SKM-1 treated with dmso at 0.1 percent for 144 hours (cell line): ENCODE data around the gene GABRG3.

Experiments used
- DNase-seq: peaks from one replicate; lab custom pipeline; 2025; ENCODE audit not compliant: unreplicated experiment; lab: John Stamatoyannopoulos, UW

Gene GABRG3

GRCh38 chr15:27550635-27551034 lies 579.7 kb downstream of the GABRG3 start:
- no peak for DNase-seq

DNA sequence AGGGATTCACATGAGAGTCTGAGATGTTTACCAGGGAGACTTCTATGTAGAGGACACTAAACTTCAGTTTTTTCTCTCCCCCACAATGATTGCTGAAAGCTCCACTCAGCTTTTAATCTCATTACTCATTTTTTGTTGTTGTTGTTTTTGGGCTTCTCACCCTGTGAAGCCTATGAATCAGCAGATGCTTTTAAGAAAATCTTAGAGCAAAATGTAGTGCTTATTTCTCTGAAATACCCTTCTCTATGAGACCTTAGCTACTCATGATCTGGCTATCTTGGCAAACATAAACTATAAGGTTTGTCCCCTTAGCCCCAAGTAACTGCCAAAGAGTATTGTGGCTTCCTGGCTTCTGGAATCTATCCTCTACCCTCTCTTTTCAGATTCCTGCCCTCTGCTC lies 590.8 kb downstream of the GABRG3 start:
- DNase-seq, result no peak

GRCh38 chr15:27563765-27564370 lies 592.9 kb downstream of the GABRG3 start:
- no peak for DNase-seq

DNA sequence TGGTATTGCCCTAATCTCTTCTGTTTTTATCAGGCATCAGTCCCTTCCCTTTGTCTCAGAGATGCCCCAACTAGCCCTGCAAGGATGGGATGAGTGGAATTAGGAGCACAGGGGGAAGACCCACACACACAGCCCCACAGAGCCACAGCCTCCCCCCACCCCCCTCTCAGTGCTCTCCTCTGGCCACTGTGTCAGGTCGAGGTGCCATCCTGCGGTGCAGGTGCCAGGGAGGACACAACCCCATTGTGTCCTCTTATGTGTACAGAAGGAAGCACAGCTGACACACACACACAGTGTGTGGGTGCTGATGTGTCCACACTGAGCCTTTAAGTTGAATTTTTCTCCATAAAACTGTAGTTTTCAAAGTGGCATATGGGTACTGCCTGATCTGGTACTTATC lies 593.7 kb downstream of the GABRG3 start:
- DNase-seq, result no peak

DNA sequence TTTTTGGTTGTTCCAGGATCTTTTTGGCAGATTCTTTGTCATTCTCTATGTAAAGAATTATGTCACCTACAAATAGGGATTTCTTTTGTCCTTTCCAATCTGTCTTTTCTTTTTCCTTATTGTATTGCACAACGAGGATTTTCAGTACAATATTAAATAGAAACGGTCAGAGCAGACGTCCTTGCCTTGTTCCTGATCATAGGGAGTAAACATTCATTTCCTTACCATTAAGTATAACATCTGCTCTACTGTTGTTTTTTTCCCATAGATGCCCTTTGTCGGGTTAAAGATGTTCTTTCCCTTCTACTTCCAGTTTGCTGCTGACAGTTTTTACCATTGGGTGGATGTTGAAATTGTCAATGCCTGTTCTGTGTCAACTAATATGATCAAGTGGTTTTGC lies 599.8 kb downstream of the GABRG3 start:
- DNase-seq, result no peak

DNA sequence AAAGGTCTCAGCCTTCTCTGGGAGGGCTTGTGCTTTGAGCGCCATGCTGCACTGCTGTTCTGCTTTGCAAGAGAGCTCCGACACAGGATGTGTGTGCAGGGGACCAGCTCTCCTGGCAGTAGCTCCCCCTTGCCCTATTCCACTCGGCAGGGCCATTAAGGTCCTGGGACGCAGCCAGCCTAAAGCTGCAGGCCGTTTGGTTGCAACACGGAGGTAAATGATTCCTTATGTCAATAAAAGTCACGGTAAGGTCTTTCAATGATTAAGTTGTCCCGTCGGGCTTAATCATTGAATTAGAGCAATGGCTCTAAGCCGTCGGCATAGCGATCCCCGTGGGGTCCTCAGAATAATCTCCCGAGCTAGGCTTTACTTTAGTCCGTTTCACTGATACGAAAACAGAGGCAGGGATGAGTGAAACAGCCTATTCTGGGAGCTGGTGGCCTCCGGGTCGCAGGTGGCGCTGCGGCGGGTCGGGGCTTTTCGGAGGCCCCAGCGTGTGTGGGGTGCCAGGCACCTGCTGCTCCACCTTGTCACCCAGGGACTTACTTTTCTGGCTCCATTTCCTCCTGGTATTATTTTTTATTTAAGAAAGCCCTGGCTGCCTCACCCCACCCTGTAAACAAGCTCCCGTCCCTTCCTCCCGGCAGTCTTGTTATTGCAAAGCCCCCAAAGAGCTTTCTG lies 603.0 kb downstream of the GABRG3 start:
- no peak for DNase-seq

- no peak for DNase-seq
Observed at GRCh38 chr15:27574541-27575054, 603.6 kb downstream of the GABRG3 start.

DNA sequence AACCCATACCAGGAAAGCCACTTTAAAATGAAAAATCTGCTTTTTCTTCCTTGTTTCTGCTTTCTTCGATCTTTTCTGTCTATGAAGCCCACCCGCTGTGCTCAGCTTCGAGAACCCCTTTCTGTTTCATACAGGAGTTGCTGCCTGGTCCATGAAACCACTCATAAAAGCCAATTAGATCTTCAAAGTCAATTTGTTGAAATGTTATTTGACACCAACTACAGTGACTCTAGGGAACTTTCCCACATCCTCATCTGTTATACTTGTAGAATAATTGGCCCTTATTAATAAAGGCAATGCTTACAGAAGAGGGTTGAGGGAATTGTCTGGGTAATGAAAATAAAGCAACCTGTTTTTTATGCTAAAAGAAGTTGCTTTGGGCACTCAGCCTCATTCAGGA lies 604.5 kb downstream of the GABRG3 start:
- DNase-seq, result no peak

GRCh38 chr15:27576576-27576975 lies 605.6 kb downstream of the GABRG3 start:
- no peak for DNase-seq

DNA sequence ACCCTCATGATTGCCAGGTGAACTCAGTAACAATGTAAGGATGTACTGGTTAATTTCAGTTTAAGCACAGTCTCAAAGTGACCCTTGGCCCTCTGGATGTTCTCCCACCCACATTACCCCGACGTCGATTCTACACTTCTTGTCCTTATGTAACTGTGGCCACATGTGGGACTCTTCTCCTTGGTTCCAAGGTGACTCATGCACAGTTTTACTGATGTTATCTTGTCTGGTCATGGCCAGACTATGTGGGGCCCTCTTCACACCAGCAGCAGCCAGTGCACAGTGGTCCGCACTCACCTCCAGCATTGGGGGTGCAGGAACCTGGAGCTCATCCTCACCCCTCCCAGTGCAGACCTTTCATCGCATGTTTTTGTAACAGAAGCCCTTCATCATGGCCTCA lies 608.8 kb downstream of the GABRG3 start:
- no peak for DNase-seq

DNA sequence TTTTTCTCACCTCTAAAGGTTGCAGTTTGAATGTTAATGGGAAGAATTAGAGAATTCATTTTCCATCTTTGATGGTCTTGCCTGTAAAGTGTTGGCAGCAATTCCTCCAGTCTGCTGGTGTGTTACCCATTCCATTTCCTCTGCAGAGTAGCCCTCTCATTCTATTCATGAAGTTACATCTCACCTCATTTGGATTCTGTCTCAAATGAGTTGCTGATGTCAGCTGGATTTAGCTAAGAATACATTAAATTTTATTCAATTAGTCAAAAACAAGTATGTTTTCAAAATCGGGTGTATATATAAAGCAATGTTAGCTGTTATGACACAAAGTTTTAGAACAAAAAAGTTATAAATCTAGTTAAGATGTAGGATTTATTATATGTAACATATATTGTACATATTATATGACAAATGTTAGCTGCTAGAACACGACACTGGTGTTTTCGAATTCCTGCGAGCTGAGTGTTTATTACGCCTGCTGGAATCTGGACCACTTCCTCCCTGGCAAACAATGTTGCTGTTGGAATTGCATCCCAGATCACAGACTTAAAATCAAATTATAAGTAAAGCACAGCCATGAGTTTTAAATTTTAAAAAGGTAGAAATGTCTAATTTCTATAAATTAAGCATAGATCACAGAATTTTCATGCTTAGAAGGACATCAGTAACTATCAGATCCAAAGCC lies 611.9 kb downstream of the GABRG3 start:
- no peak for DNase-seq

- no peak for DNase-seq
Observed at GRCh38 chr15:27583651-27584050, 612.7 kb downstream of the GABRG3 start.

DNA sequence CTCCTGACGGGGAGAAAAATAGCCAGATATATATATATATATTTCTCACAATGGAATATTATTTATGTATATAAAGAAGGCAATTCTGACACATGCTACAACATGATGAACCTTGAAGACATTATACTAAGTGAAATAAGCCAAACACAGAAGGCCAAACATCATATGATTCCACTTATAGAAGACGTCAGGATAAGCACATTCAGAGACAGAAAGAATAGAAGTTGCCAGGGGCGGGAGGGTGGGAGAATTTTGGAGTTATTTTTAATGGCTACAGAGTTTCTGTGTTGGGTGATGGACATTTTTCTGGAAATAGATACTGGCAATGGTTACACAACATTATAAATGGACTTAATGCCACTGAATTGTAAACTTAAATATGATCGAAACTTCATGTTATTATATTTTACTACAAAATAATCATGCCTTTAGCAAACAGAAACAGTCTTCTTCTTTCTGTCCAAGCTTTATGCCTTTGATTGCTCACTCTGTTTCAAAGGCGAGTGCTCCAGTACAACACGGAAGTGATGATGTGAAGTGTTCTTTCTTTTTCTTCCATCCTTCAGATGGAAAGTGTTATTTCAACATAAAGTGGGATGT lies 614.2 kb downstream of the GABRG3 start:
- DNase-seq, result no peak

DNA sequence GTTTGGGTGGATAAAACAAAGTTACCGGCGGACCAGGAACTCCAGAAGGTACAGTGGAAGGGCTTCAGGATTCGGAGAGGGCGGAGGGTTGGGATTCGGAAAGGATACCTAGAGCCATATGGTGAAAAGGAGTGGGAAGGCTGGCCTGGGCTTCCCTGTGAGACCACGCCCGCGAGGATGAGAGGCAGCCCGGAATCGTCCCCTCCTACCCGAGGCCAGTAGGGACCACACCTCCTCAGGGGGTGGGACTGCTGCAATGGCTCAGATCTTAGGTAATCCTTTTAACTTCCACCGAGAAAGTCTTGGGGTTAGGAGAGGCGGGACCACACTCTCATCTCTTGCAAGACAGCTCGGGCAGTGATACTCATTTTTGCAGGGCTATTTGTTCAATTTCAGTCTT lies 616.8 kb downstream of the GABRG3 start:
- no peak for DNase-seq

- no peak for DNase-seq
Observed at GRCh38 chr15:27589260-27589659, 618.3 kb downstream of the GABRG3 start.

GRCh38 chr15:27589782-27590181 lies 618.8 kb downstream of the GABRG3 start:
- DNase-seq, result no peak
